Nephron (organoid): ENCODE measurements around the gene FGGY.
A peak's percentile ranks its signal among the peaks of the same experiment; 100 is the strongest.

Experiments
- H3K27ac Mint-ChIP-seq, 3 experiments: 2 replicates each; pipeline ENCODE4 v1.8.0; 2020; ENCODE audit warnings: mixed read lengths in 3 of 3, mild to moderate bottlenecking in 2 of 3, moderate library complexity in 1 of 3
- H3K27me3 Mint-ChIP-seq: 2 replicates; pipeline ENCODE4 v1.8.0; 2021; ENCODE audit warnings: low read depth, mild to moderate bottlenecking, moderate library complexity, mixed read lengths
- H3K36me3 Mint-ChIP-seq: 2 replicates; pipeline ENCODE4 v1.8.0; 2020; ENCODE audit warnings: low read depth, mixed read lengths
- H3K4me1 Mint-ChIP-seq: 2 replicates; pipeline ENCODE4 v1.8.0; 2020; ENCODE audit warnings: mixed read lengths
- H3K4me3 Mint-ChIP-seq, 3 experiments: 2 replicates each; pipeline ENCODE4 v1.8.0; 2020; ENCODE audit warnings: mild to moderate bottlenecking in 3 of 3, mixed read lengths in 3 of 3, moderate library complexity in 2 of 3
- H3K9me3 Mint-ChIP-seq: 2 replicates; pipeline ENCODE4 v1.8.0; 2020; ENCODE audit warnings: mixed read lengths
- CTCF ChIP-seq, 3 experiments: fragments of 200-600 bp; sonication (generic); IDR thresholded peaks; one replicate each; pipeline ENCODE4 v1.5.0; 2021; ENCODE audit warnings: antibody characterized with exemption in 3 of 3; ENCODE audit not compliant: unreplicated experiment in 3 of 3

The FGGY gene

GRCh38 chr1:59597420-59598119 lies 300.7 kb downstream of the FGGY start:
- H3K27ac Mint-ChIP-seq, result peak overlapping the region; percentile 64 to 92 (median 76)
- no peak overlapping the region for H3K4me3 Mint-ChIP-seq
- H3K9me3 Mint-ChIP-seq, result peaks cover 3% of the 10 kb centered on the region
- no peaks in the 10 kb centered on the region for H3K36me3 Mint-ChIP-seq
- H3K27me3 Mint-ChIP-seq, result no peaks in the 10 kb centered on the region
- no peak for TF ChIP-seq CTCF (IDR thresholded peaks at IDR 0.05; ENCODE audit: unreplicated experiment in 3 of 3)
- H3K4me1 Mint-ChIP-seq, result peaks cover 15% of the 10 kb centered on the region

DNA sequence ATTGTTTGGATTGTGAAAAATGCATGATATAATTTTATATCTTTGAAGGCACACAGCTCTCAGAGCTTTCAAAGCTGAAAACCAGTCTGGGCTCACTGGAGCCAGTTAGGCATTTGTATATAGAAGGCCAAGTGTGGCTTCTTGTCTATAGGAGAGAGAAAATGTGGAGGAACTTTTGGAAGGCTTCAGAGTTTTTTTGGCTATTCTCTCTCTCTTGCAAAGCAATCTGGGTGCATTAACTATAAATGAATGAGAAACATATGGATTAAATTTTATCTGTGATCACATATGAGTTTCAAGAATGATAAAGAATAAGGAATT lies 301.2 kb downstream of the FGGY start:
- no peak for TF ChIP-seq CTCF (IDR thresholded peaks at IDR 0.05; ENCODE audit: unreplicated experiment in 3 of 3)
- Mint-ChIP-seq H3K4me1 (peaks cover 15% of the 10 kb centered on the region), H3K9me3 (peaks cover 3% of the 10 kb centered on the region), H3K4me3 (no peak overlapping the region), H3K36me3 (no peaks in the 10 kb centered on the region), H3K27me3 (no peaks in the 10 kb centered on the region), H3K27ac (no peak overlapping the region)

DNA sequence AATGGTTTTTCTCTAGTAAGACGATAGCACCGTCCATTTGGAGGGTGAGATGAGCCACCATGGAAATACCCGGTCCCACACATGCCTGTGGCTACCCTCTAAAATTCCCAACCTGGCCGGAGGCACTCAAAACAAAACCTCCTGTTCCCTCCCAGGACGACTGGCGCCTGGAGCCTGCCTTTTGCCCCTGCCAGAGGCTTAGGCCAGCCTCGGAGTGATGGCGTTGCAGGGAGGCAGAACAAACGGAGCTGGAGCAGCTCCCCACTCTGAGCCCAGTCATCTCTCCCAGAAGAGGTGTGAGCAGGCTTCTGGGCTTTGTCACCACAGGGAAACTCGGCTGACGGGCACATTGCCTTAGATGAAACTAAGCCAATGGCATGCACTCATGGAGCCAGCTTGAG lies 304.1 kb downstream of the FGGY start:
- no peak overlapping the region for H3K4me3 Mint-ChIP-seq
- no peaks in the 10 kb centered on the region for H3K36me3 Mint-ChIP-seq
- no peaks in the 10 kb centered on the region for H3K9me3 Mint-ChIP-seq
- H3K27ac Mint-ChIP-seq, result no peak overlapping the region
- no peaks in the 10 kb centered on the region for H3K27me3 Mint-ChIP-seq
- peaks cover 18% of the 10 kb centered on the region for H3K4me1 Mint-ChIP-seq
- no peak for TF ChIP-seq CTCF (IDR thresholded peaks at IDR 0.05; ENCODE audit: unreplicated experiment in 3 of 3)

GRCh38 chr1:59601811-59602210 lies 304.9 kb downstream of the FGGY start:
- H3K27me3 Mint-ChIP-seq, result no peaks in the 10 kb centered on the region

DNA sequence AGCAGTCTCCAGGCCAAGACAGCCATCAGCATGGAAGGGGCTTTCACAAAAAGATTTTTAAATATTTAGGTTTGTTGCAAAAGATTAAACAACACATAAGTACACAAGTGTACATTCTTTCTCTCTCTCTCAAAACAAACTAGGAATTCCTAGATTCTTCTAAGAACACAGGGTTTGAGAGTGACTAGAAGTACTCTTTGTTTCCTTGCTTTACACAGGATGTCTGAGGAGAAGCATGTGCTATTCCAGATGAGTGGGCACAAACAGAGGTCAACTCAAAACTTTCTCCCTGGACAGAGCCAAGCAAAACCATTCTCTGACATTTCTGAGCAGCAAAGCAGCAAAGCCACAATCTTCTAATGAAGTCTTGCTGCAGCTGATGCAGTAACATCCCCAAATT lies 307.3 kb downstream of the FGGY start:
- no peaks in the 10 kb centered on the region for H3K27me3 Mint-ChIP-seq
- H3K4me1 Mint-ChIP-seq, result peaks cover 14% of the 10 kb centered on the region
- H3K36me3 Mint-ChIP-seq, result peaks cover 26% of the 10 kb centered on the region
- peak overlapping the region; percentile 1 to 81 (median 43) for H3K27ac Mint-ChIP-seq
- no peak overlapping the region for H3K4me3 Mint-ChIP-seq
- no peak for TF ChIP-seq CTCF (IDR thresholded peaks at IDR 0.05; ENCODE audit: unreplicated experiment in 3 of 3)
- H3K9me3 Mint-ChIP-seq, result peaks cover 10% of the 10 kb centered on the region

More at GRCh38 chr1:59601811-59602210, 304.9 kb downstream of the FGGY start:
- Mint-ChIP-seq H3K9me3 (no peaks in the 10 kb centered on the region), H3K4me1 (peaks cover 22% of the 10 kb centered on the region), H3K4me3 (no peak overlapping the region), H3K27ac (no peak overlapping the region), H3K36me3 (peaks cover 3% of the 10 kb centered on the region)
- no peak for TF ChIP-seq CTCF (IDR thresholded peaks at IDR 0.05; ENCODE audit: unreplicated experiment in 3 of 3)

- TF ChIP-seq CTCF (IDR thresholded peaks at IDR 0.05; ENCODE audit: unreplicated experiment in 3 of 3), result no peak
- Mint-ChIP-seq H3K27me3 (peaks cover 2% of the 10 kb centered on the region), H3K4me3 (no peak overlapping the region), H3K36me3 (peaks cover 36% of the 10 kb centered on the region), H3K27ac (peak overlapping the region; percentile 43 to 81 (median 56)), H3K9me3 (peaks cover 20% of the 10 kb centered on the region), H3K4me1 (peaks cover 14% of the 10 kb centered on the region)
These were observed 308.3 kb downstream of the FGGY start for GRCh38 chr1:59605184-59605583.
